Ammon's horn (tissue), 1 donor: Measurements from ENCODE around the gene DPYD.

Source experiments
- DNase-seq: peaks from one replicate; pipeline ENCODE4 v3.0.0-alpha.2; 2016; ENCODE audit warnings: low spot score

Gene DPYD

GRCh38 chr1:97920832-97921571 is at the start of gene DPYD:
DPYD (minus strand) TSS chr1:97921034; CDS start chr1:97920922, 112 bp downstream.
- DNase-seq = peak; percentile 93

GRCh38 chr1:97960470-97960869 is 39.6 kb upstream of the DPYD start:
- no peak for DNase-seq

- DNase-seq = no peak
Measured at GRCh38 chr1:97947695-97948094, 26.9 kb upstream of the DPYD start.

DNA sequence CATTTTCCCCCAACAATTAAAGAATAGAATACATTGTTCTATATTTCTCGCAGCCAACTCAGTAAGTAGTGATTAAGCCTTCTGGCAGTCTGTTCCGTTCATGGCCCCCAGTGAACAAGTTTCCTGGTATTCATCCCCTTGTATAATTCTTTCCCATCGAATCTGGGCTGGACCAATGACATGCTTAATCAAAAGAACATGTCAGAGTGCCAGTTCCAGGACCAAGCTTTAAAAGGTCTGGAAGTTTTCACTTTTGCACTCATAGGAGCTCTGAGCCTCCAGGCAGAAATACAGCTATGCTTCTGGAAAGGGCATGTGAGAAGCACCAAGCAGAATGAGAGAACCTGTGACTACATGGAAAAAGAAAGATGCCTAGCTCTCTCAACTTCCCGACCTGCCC is 22.5 kb upstream of the DPYD start:
- no peak for DNase-seq

DNA sequence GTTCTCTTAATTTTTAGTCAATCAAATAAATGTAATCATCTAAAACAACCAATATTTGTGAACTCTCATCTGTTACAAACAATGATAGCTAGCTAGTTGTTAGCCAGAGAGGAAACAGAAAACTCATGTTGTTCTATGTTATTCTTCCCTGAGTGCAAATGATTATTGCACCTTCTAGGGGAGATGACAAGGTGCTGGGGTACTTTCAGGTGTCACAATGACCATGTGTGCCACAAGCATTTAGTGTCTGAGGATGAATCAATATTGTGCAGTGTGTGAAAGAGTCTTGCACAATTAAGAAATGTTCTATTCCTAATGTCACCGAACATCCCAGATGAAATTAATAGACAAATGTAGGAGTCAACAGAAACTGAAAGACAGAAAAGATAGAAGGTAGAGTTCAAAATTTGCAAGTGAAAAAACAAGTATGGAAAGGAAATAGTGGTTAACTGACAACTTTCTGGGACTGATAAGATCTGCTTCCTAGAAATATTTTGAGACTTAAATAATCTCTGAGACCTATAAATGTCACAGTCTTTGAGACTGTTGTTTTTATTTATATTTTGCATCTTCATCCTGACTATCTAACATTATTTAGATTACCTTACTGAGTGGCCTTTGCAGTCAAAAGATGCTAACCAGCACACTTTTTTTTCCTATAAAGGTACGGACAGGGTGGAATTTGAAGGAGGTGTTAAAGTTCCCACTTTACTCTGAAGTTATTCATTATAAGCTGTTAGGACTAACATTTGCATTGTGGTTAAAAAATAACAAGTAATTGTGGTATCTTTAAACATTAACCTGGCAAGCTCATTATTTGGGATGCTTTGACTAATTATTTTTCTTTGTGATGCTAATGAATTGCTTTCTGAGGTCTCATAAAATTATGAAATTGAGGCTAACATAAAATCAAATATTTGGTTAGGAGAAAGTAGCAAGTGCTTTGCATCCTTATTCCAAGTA is 21.6 kb upstream of the DPYD start:
- no peak for DNase-seq

- no peak for DNase-seq
Measured at GRCh38 chr1:97938285-97938642, 17.4 kb upstream of the DPYD start.

DNA sequence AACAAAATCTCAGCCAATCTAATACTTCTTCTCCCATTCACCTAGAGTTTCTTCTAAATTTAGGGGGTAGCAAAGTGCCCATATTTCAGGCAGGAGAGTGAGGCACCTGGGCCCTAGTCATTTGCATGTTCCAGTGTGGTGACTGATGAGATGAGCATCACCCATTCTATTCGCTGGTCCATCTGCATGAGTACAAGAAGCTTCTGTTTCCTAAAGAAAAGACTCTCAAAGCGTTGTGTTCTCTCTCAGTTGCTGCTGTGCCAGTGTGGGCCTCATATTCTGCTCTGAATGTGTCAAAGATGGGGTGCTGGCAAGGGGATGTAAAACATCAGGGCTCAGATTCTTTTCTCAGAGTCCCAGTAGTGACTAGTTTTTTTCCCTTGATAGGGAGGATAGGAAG is 16.1 kb upstream of the DPYD start:
- peak; percentile 88 for DNase-seq

- no peak for DNase-seq
Measured at GRCh38 chr1:97934491-97934890, 13.7 kb upstream of the DPYD start.

- DNase-seq = no peak
Measured at GRCh38 chr1:97929874-97930851, 9.3 kb upstream of the DPYD start.

DNA sequence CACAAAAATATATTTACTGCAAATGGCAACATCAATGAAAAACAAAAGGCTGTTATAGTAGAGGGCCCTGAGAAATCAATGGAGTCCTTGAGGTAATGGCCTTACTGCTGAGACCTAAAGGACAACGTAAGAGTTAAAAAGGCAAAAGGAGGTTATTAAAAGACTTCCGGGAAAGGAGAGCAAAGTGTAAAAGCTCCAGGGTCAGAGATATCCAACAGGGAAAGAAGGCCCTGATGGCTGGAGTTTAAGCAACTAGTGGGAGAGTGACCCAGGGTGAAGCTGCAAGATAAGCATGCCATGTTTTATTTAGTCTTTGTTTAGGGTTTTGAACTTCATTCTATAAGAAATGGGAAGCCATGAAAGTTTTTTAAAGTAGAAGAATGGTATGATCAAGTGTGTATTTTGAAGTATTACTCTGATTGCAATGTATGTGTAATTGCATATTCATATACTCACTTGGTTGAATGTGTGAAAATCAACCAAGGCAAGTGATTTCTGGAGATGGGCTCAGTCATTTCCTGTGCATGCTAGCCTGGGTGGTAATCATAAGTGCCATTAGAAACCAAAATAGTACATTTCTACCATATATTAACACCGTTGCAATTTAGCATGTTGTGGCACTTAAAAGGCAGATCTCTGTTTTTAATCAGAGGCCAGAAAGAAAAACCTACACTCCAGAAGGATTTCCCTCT is 5.3 kb upstream of the DPYD start:
- no peak for DNase-seq

DNA sequence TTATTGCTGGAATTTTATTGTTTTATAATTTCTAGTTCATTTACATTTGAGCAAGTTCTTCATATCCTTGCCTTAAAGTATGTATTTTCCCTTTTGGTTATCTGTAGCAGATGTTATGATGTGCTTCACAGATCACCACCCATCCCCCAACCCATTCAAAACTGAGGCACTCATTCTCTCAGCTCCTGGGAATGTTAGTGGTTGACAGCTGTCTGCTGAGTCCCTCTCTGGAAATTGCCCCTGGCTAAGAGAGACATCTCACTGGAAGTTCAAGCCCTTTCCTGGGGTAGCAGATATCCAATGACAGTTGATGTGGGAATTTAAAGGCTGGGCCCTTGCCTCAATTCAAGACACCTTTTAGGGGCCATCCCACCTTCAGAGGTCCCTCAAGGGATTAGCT is 4.3 kb upstream of the DPYD start:
- no peak for DNase-seq

DNA sequence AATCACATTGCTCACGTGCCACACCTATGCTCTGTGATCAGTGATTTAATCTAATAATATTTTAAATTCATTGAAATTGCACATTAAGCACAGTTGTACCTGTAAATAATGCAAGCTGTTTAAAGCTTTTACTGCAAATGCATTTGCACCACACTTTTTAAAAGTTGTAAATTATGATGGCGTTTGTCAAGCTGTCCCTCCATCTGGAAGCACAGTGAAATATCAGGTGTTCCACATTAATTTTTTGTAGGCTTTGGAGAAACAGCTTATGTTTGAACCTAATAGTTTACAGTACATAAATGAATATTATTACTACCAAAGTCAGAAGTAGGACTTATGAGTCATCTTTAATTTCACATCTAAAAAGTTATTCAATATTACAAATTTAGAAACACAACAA is 3.0 kb upstream of the DPYD start:
- no peak for DNase-seq

GRCh38 chr1:97920276-97920831 is 480 bp downstream of the DPYD start:
- DNase-seq = no peak

GRCh38 chr1:97919585-97920261 is 1.1 kb downstream of the DPYD start:
- DNase-seq = no peak

DNA sequence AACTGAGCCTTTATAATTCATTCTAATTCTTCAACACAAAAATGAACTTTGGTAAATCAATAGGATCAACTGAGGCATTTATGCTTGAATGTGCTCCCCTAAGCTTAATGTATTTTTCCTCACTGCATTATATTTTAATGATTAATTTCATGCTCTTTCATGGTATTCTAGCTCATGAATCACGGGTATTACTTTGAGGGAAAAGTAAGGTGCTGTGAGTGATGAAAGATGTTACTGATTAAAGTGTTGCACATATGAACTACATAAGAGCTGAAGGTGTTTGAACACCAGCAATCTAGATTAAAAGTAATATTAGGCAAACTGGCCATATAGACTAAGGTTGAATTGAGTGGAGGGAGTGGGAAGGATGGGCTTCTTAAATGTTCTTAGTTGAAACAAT is 1.9 kb downstream of the DPYD start:
- no peak for DNase-seq

- DNase-seq = no peak
Measured at GRCh38 chr1:97913506-97914139, 7.2 kb downstream of the DPYD start.

DNA sequence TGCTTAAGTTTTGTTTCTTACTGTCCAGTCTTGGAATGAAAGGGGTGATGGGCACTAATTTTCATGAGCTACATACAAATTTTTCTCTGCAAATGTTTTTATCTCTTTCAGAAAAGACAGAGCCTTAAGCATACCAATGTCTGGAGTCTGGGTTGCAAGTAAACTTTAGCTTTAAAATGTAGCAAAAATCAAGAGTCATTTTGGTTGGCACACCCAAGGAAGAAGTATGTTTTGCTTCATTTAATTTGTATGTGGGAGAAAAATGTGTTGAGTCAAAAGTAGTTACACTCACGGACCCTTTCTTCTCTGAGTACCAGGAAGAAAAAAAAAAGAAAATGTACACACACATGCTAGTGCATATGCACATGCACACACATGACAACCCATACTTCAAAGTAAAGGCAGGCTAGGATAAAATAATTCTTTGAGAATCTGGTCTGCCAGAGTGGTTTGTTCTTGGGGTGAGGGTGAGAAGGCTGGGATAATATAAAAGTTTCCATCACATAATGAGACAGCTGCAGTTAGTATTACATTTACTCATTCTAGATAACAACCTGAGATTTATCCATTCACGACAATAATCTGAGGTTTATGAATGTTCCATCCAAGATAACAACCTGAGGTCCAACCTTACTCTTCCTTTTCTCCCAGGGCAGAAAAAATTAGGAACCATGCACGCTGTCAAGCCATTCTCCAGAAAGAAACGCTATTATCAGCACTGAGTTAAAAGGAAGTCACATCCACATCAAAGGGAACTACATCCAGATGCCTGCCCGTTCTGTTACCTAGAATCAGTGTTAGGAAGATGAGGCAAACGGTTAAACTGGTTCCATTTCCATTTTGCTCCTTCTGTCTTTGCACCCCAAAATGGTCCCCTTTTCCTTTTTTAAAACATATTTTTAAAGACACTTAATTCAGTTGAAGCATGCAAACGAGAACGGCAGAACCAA is 9.3 kb downstream of the DPYD start:
- DNase-seq = no peak

DNA sequence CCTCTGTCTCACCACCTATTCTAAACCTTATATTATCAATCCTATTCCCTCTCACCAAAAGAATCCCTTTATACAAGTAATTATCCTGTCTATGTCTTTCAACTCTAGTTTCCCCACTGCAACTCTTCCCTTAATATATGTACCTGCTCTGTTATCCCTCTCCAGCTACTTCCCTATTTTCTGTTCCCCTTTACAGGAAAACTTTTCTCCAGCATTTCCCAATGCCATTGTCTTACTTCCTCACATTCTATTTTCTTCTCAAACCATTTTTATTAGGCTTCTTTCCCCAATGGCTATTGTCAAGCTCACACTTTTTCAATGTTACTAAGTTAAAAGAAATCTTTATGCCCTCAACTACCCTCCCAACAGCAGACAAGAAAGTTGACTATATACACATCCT is 11.6 kb downstream of the DPYD start:
- DNase-seq = no peak

DNA sequence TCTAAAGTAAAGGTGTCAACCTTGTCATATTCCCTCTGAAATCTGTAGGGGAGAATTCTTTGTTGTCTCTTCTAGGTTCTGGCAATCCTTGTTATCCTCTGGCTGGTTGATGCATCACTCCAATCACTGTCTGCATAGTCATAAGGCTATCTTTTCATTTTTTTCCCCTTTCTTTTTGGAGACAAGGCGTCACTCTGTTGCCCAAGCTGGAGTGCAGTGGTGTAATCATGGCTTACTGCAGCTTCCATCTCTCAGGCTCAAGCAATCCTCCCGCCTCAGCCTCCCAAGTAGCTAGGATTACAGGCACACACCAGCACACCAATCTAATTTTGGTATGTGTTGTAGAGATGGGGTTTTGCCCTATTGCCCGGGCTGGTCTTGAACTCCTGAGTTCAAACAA is 12.9 kb downstream of the DPYD start:
- DNase-seq = no peak
